ENCODE measurements around the gene HOXC9.
"Not testable (repeated sequence)": the region's sequence is repeated elsewhere in the genome, so short reads cannot be mapped to it uniquely, and the experiment has no call there.

The HOXC9 gene

DNA sequence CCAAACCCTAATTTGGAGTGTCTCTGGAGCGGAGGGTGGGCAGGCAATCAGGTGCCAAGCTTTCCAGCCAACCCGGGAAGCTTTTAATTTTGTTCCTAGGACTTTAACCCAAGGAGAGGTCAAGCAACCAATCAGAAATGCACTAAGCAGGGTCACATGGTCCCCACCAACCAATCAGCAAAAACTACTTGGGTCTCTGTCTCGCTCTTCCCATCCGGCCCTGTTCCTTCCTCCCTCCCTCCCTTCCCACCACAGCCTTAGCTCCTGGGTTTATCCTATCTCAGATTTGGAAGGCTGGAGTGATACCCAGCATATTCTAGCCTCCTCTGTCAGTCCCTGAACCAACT, 40.2 kb downstream of the HOXC9 start:
- no peak for DNase-seq (ENCODE audit: low read depth, low spot score)

DNA sequence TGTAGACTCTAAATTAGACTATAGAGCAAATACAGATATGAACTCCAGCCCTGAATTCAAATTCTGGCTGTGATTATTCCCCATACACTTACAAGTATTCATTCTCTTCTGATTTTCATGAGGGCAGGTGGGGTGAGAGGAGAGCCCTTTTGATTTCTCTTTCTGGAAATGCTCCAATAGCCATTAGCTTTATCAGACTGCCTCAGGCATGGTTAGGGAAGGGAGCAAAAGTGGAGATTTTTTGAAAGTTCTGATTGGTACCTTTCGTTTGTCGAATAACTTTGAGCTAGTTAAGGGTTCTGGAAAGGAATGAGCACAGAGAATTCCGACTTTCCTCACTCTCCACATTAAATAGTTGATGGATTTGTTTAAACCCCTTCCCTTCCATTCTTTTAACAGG, 40.7 kb downstream of the HOXC9 start:
- no peak for DNase-seq (ENCODE audit: low read depth, low spot score)

DNA sequence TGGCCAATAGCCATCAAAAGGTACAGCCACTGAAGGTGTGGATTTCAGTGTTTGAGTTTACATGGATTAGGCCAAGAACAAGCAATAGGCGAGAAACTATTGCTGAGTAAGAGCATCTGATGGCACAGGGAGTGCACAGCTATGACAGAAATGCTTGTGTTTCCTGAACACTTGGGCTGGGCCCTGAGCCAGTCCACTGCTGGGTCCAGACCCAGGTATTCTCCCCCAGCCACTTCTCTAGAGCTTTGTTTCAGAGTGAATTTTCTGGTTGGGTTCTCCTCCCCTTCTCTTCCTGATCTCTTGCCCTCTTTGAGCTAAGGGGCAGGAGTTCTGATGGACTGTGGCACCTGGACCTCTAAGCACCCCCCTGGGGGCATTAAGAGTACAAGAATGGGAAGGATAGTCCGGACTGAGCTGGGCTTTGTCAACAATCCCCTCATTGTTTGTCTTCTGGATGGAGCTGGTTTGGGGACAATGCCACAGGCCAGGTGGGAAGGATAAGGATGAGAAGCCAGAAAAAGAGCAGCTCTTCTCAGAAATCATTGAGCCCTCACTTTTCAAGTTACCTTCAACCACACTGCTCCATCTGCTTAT, 41.2 kb downstream of the HOXC9 start:
- no peak for DNase-seq (ENCODE audit: low read depth, low spot score)

DNA sequence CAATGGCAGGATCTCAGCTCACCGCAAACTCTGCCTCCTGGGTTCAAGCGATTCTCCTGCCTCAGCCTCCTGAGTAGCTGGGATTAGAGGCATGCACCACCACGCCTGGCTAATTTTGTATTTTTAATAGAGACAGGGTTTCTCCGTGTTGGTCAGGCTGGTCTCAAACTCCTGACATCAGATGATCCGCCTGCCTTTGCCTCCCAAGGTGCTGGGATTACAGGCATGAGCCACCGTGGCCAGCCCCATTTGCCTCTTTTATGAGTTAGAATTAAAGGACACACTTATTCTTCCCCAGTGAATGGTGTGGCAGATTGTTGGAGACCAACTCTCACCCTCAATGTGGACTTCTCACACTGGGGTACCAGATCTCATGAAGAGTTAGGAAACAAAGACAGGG, 42.1 kb downstream of the HOXC9 start:
- DNase-seq (ENCODE audit: low read depth, low spot score): not testable (repeated sequence)

DNA sequence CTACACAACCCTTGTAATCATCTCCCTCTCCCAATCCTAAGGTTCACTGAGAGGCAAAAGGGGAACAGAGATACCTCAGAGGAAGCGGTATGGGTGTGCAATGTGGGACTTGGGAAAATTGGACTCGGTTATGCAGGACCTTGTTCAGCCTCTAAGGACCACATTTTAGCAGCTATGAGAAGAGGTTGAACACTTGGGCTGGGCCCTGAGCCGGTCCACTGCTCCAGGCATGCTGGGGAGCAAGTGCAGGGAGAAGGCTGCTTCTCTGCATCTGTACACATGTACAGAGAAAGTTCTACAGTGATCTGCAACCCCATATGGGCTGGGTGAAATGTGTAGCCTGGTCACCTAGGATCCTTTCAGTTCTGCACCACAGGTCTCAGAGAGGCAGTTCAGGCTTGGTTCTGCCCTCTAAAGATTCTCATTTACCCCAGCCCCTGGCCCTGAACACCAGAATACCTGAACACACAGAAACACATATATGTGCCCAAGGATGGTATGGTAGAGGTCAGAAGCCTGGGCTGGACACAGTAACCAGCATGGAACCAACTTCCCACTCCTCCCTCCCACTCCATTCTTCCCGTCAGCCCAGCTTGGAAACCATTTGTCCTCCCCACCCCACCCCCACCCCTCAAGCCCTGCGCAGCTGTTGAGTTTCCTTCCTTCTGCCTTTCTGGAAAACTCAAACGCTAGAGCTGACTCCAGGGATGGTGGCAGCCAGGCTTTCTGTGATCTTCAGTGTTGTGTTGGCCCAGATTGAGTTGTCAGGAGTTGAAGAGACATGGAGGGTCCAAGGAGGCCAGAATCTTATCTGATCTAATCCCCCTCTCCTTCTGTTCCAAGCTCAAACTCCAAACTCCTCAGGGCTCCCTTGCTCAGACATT, 43.3 kb downstream of the HOXC9 start:
- no peak for DNase-seq (ENCODE audit: low read depth, low spot score)

DNA sequence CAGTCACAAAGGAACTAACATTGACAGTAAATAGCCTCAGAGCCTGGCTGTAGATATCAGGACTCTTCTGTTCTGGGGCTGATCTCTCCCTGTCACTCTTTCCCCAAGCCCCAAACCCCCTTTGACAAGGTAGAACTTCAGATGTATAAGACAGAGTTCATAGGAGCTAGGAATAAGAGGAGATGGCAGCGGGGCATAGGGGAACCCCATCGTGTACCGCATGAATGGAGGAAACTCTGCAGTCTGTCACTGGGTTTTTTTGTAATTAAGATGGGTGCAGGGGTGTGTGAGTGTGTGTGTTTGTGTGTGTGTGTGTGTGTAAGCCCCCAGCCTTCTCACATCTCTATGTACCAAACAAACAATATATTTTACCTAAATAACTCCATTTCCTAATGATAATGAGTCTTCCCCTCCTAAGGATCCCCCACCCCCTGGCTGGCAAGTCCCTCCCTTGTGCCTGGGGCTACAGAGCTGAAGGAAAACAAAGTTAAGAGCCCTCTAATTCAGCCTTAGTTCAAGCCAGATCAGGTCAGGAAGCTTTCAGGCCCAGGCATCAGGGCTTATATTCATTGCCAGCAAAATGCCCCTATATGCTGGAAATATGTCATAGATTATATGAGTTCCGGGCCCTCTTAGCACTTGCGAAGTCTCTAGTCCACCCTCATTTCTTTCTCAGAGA, 44.6 kb downstream of the HOXC9 start:
- no peak for DNase-seq (ENCODE audit: low read depth, low spot score)

DNA sequence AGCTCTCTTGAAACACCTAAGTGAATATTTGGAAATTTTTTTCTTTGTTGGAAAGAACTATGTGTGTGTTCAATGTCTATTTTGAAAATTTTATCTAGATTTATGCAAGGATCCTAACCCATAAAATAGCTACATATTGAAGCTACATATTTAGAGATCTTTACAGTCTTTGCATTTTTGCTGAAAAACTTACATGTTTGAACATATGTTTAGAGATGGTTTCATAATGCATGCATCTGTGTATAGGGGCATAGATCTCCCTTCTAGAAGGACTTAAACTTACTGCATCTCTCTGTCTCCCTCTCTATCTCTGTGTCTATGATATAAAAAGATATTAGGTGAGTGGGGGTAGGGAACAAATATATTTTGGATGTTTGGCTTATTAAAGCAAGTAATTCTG, 45.4 kb downstream of the HOXC9 start:
- DNase-seq (ENCODE audit: low read depth, low spot score): no peak

DNA sequence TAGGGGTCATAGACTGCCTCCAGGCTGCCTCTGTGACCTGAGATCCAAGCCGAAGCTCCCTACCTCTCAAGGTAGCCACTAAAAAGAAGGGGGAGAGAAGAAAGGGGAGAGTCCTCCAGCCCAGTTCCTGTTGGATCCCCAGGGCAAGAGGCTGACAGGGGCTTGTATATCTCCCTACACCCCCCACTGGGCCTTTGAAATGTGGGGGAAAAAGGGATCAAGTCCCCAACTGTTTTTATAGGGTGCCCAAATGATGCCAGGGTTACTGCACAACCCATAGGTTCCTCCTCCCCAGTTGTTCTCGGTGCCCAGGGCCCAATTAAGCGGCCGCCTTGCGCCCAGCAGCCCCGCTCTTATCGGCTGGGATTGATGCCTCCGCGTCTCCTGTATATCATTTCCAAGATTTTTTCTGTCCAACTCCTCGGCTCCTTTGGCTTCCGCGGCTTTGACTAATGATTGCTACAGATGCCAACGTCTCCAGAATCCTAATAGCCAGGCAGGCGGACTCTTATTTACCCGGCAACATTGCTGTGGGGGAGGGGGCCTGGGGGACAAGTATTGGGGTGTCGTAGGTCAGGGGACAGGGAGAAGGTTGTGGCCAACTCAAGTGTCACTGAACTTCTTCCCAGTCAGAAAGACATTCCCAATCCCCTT, 46.0 kb downstream of the HOXC9 start:
- DNase-seq (ENCODE audit: low read depth, low spot score): no peak

DNA sequence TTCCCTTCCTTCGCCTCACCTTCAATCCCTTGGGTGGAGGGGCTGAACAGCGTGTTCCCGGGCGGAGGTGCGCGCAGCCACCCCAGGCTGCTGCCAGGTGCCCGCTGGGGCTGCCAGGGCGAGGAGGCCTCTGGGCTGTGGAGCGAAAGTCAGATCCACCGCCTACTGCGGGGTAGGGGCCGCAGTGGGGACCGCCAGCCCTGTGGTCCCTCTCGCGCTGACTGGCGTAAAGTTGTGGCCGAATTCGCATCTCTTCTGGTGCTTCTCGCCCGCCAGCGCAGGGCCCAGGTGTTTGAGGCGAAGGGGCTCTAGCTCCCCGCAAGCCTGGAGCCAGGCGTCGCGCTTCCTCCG, 46.8 kb downstream of the HOXC9 start:
- no peak for DNase-seq (ENCODE audit: low read depth, low spot score)

DNA sequence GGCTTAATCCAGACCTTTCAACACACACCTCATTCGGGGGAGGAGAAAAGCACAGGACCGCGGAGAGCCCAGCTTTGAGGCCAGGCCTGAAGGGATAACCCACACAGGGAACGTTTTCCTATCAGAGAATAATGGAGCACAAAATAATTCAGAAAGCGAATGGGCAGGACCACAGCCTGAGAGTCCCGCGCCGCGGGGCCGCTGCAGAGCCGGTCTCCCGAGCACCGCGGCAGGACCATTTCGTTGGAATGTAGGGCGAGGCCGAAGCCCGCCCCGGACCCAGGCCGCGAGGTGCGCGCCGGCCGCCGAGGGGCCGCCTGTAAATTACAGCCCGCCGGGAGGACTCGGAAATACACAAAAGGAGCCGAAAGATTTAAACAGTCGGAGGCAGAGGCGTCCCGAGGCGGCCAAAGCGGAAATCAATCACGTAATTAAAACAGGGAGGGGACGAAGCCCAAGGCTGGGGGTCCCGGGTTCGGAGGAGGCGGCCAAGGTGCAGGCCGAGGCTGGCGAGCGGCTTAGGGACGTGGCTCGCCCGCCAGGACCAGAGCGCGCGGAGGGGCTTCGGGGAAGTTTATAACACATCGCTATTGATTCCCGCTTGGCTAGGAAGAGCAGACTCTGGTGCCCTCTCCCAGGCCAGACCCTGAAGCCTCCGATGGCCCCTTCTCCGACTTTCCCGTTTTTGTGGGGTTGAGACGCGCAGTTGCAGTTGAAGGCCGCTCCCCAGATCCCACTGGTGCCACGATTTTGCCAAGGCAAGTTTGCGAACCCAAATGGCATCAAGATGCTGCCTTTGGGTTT, 47.4 kb downstream of the HOXC9 start:
- no peak for DNase-seq (ENCODE audit: low read depth, low spot score)

DNA sequence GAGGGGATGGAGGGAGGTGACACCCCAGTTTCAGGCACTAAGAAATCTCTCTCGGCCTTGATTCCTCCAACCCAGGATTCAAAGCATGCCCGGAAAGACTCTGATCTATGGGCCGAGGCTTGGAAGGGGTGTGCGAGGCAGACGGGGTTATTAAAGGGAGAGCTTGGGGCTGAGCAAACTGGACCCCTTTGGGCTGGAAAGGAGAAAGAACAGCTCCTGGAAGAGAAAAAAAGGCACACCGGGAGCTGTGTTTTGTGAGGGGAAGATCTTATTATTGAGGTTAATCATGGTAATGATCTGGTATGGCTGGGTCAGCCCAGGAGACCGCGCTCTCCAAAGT, 48.0 kb downstream of the HOXC9 start:
- DNase-seq (ENCODE audit: low read depth, low spot score): no peak

DNA sequence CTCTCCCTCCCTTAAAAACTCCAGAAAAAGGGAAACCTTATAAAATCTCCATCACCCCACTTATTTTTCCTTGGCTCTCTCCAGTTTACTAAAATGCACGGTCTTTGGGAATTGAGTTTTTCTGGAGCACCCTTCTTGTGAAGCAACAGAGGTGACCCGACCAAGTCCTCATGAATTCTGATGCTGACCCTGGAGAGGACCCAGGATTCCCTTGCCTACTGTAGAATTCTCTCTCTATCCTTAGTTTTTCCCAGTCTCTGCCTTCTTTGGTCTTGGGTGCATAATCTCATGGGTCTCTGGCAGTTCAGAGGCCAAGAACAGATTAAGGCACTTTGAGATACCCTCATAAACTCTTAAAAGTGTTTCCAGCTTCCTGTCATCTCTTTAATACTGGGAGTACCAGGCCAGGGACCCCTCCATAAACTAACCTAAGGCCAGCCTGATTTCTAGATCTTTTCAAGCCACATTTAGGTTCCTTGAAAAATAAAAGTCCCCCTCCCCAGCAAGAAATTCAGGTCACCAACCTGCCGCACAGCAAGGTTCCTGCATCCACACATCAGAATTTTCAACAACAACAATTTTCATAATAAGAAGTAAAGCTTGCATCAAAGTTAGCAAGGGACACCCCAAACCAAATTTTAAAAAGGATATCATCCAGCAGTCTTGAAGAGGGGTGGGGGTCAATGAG, 48.6 kb downstream of the HOXC9 start:
- no peak for DNase-seq (ENCODE audit: low read depth, low spot score)

DNA sequence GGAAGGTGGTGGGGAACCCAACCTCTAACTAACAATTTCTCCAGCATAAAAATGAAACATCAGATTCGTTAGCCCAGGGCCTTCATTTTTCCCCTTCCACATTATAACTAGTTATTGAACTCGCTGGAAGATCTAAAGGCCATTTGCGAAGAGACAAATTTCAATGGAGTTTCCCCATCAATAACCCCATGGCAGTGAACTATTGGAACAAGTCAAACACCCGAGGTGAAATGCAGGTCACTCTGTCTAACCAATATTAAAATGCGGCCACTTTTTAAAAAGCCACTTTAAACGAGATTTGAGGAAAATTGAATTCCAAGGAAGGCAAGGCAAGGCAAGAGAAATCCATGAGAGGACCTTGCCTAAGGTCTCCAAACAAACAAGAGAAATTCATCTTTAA, 49.1 kb downstream of the HOXC9 start:
- no peak for DNase-seq (ENCODE audit: low read depth, low spot score)

DNA sequence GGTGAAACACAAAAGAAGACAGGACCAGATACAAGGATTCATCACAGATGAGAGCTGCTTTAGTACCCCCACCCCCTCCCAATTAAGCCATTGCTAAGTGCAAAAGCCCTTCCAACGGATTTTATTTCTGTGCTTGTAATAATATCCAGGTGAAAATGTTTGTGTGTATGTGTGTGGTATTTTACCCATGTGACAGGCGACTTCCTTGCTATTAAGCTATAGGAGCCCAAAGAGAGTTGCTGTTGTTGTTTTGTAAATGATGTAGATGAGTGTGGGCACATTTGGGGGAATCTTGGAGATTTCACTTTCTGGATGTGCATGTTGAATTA, 50.5 kb downstream of the HOXC9 start:
- DNase-seq (ENCODE audit: low read depth, low spot score): no peak

DNA sequence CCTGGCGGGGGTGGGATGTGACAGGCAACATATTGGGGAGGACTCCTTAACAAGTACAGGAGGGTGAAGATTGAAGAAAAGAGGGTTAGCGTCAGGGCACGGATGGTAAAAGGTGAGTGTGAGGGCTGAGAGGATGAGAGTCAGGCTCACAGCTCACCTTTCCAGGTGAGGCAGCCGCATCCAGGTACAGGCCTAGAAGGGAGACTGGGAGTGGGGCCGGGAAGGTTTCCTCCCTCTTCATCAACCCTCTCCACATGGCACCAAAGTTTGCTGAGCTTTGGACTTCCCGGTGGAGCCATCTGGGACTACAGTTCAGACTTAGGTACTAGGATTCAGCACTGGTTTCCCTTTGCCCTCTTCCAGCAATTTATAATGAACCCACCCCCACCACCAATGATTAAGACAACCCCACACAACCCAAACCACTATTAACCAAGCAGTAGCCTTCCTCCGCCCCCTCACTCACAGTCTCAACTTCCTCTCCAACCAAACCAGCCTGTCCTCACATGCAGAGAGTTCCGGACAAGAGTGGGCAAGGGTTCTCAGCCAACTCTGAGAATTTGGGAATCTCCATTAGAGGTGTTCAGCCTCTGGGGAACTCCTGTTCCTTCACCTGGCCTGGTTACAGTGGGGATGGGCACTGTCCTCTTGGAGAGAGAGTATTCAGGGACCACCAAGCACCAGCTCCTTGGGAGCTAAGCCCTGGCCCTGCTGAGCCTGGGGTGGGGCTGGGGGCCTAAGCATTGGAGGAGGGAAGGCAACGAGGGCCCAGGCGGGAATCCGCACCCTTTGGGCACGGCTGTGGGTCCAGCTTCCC, 51.3 kb downstream of the HOXC9 start:
- DNase-seq (ENCODE audit: low read depth, low spot score): no peak

DNA sequence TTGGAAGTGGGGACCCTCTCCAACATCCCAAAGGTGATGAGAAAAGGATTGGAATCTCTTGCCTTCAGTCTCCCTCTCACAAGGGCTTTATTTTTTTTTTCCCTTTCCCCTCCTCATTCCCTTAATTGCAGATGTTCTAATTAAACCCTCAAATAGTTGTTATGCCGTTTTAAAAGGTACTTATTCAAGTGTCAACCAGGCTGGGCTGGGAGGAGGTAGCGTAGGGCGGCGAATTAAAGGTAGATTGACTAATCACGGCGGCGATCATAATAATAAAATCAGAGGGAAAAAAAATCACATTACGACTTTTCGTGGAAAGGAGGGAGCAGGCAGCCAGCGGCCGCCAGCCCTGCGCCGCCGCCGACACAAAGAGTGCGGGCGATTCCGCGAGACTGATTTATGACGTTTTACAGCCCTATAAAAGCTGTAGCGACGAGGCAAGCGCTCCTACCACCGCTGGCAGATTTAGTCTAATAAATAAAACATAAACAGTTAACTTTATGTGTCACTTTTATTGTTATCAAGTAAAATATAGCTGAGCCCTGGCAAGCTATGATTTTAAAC, 52.0 kb downstream of the HOXC9 start:
- DNase-seq (ENCODE audit: low read depth, low spot score): no peak

DNA sequence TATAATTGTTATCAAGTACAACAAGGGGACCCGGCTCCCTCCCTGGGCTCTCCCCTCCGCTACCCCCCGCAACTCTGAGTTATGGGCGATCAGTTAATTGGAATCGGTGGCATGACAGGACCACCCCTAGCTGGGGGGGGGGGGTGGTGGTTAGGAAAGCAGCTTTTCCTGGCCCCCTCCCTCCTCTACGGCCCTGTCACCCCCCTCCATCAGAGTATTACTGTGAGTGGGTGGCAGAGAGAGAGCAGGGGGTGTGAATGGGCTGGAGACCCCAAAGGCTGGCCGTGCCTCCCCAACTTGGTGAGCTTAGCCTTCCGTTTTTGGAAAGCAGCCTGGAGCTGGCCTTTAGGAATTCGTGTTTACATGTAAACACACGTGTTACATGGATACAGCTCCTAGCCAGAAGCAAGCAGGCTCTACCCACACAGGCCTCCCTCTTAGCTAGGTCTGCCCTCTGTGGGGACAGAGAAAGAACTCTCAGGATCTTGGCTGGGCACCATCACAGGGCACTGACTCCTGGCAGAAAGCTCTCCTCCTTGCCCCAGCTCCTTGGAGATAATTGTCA, 52.6 kb downstream of the HOXC9 start:
- no peak for DNase-seq (ENCODE audit: low read depth, low spot score)
